Liver (tissue), 3 donors: ENCODE results near the gene GNB5.

Experiments
- EGR1 ChIP-seq, 2 donors: IDR thresholded peaks; 2 replicates each; pipeline ENCODE4 v1.6.1; 2016 to 2018; ENCODE audit warnings: antibody characterized with exemption in 2 of 2, low read depth in 2 of 2
- GABPA ChIP-seq, 2 donors: IDR thresholded peaks in 1 of 2; conservative IDR thresholded peaks in 1 of 2; 2 replicates each; pipeline ENCODE4 v1.6.1; 2016; ENCODE audit warnings: antibody characterized with exemption in 2 of 2, mild to moderate bottlenecking in 1 of 2, moderate library complexity in 1 of 2
- JUND ChIP-seq, 2 donors: IDR thresholded peaks; 2 replicates each; pipeline ENCODE4 v1.6.1; 2016; ENCODE audit warnings: antibody characterized with exemption in 2 of 2
- RAD21 ChIP-seq, 2 donors: IDR thresholded peaks; 2 replicates each; pipeline ENCODE4 v1.6.1; 2016; ENCODE audit warnings: antibody characterized with exemption in 2 of 2, mild to moderate bottlenecking in 2 of 2
- RXRA ChIP-seq, 2 donors: IDR thresholded peaks; 2 replicates each; pipeline ENCODE4 v1.6.1; 2017 to 2018; ENCODE audit warnings: antibody characterized with exemption in 2 of 2, mild to moderate bottlenecking in 1 of 2
- SP1 ChIP-seq: IDR thresholded peaks from 2 replicates; pipeline ENCODE4 v1.6.1; 2018; ENCODE audit warnings: antibody characterized with exemption, mild to moderate bottlenecking
- TAF1 ChIP-seq: conservative IDR thresholded peaks from 2 replicates; pipeline ENCODE4 v1.6.1; 2016; ENCODE audit warnings: antibody characterized with exemption, mild to moderate bottlenecking
- YY1 ChIP-seq: IDR thresholded peaks from 2 replicates; pipeline ENCODE4 v1.6.1; 2016; ENCODE audit warnings: antibody characterized with exemption, mild to moderate bottlenecking
- TF ChIP-seq, protein P1 (sequence below): fragments of 150-350 bp; IDR thresholded peaks from 2 replicates; pipeline ENCODE4 v1.5.1; 2017; ENCODE audit warnings: improper control_type of control experiment, low read depth, low read length; ENCODE audit not compliant: missing input control
- TF ChIP-seq, protein P2 (sequence below): IDR thresholded peaks from 2 replicates; pipeline ENCODE4 v1.6.1; 2016; ENCODE audit warnings: antibody characterized with exemption, mild to moderate bottlenecking
- TF ChIP-seq, protein P3 (sequence below): IDR thresholded peaks from 2 replicates; pipeline ENCODE4 v1.6.1; 2016; ENCODE audit warnings: antibody characterized with exemption
- TF ChIP-seq, protein P4 (sequence below): IDR thresholded peaks from 2 replicates; pipeline ENCODE4 v1.6.1; 2016; ENCODE audit warnings: antibody characterized with exemption
- donor health status: healthy.
- donor health status: healthy.

DNA sequence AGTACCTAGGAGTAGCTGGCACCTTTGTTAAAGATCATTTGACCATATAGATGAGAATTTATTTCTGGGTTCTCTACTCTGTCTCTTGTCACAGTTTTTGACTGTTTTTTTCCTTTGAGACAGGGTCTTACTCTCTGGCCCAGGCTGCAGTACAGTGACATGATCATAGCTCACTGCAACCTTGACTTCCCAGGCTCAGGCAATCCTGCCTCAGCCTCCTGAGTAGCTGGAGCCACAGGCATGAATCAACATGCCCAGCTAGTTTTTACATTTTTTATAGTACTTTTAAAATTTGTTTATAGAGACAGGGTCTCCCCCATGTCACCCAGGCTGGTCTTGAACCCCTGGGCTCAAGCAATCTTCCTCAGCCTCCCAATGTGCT lies 123.7 kb downstream of the GNB5 start:
- TF ChIP-seq, protein P1, sequence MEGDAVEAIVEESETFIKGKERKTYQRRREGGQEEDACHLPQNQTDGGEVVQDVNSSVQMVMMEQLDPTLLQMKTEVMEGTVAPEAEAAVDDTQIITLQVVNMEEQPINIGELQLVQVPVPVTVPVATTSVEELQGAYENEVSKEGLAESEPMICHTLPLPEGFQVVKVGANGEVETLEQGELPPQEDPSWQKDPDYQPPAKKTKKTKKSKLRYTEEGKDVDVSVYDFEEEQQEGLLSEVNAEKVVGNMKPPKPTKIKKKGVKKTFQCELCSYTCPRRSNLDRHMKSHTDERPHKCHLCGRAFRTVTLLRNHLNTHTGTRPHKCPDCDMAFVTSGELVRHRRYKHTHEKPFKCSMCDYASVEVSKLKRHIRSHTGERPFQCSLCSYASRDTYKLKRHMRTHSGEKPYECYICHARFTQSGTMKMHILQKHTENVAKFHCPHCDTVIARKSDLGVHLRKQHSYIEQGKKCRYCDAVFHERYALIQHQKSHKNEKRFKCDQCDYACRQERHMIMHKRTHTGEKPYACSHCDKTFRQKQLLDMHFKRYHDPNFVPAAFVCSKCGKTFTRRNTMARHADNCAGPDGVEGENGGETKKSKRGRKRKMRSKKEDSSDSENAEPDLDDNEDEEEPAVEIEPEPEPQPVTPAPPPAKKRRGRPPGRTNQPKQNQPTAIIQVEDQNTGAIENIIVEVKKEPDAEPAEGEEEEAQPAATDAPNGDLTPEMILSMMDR, result no peak
- TF ChIP-seq YY1 (no peak), EGR1 (IDR thresholded peaks at IDR 0.05; ENCODE audit: low read depth in 2 of 2) (no peak), RAD21 (IDR thresholded peaks at IDR 0.05) (no peak), TAF1 (no peak), SP1 (no peak), GABPA (IDR thresholded peaks at IDR 0.05 in 1 of 2, conservative IDR thresholded peaks at IDR 0.05 in 1 of 2) (no peak), RXRA (IDR thresholded peaks at IDR 0.05) (no peak), JUND (IDR thresholded peaks at IDR 0.05) (no peak)
- TF ChIP-seq, protein P2, sequence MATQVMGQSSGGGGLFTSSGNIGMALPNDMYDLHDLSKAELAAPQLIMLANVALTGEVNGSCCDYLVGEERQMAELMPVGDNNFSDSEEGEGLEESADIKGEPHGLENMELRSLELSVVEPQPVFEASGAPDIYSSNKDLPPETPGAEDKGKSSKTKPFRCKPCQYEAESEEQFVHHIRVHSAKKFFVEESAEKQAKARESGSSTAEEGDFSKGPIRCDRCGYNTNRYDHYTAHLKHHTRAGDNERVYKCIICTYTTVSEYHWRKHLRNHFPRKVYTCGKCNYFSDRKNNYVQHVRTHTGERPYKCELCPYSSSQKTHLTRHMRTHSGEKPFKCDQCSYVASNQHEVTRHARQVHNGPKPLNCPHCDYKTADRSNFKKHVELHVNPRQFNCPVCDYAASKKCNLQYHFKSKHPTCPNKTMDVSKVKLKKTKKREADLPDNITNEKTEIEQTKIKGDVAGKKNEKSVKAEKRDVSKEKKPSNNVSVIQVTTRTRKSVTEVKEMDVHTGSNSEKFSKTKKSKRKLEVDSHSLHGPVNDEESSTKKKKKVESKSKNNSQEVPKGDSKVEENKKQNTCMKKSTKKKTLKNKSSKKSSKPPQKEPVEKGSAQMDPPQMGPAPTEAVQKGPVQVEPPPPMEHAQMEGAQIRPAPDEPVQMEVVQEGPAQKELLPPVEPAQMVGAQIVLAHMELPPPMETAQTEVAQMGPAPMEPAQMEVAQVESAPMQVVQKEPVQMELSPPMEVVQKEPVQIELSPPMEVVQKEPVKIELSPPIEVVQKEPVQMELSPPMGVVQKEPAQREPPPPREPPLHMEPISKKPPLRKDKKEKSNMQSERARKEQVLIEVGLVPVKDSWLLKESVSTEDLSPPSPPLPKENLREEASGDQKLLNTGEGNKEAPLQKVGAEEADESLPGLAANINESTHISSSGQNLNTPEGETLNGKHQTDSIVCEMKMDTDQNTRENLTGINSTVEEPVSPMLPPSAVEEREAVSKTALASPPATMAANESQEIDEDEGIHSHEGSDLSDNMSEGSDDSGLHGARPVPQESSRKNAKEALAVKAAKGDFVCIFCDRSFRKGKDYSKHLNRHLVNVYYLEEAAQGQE, result no peak
- TF ChIP-seq, protein P3, sequence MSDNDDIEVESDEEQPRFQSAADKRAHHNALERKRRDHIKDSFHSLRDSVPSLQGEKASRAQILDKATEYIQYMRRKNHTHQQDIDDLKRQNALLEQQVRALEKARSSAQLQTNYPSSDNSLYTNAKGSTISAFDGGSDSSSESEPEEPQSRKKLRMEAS, result no peak
- TF ChIP-seq, protein P4, sequence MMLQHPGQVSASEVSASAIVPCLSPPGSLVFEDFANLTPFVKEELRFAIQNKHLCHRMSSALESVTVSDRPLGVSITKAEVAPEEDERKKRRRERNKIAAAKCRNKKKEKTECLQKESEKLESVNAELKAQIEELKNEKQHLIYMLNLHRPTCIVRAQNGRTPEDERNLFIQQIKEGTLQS, result no peak
